Gastroesophageal sphincter (tissue), 3 donors: ENCODE measurements around the gene SYTL3.

Experiments used
- CTCF ChIP-seq, 4 experiments: fragments of 200-600 bp in 2 of 4; fragments of 450-650 bp in 2 of 4; sonication (generic) in 1 of 4; IDR thresholded peaks; one replicate each; pipeline ENCODE4 v1.5.1; 2017 to 2019; ENCODE audit warnings: antibody characterized with exemption in 4 of 4, mild to moderate bottlenecking in 2 of 4, moderate library complexity in 2 of 4
- EP300 ChIP-seq: sonication (generic); formaldehyde crosslinking; IDR thresholded peaks from one replicate; pipeline ENCODE4 v1.6.1; 2017; ENCODE audit warnings: antibody characterized with exemption, mild to moderate bottlenecking
- POLR2A ChIP-seq, 2 donors: fragments of 450-650 bp; IDR thresholded peaks; one replicate each; pipeline ENCODE4 v1.6.1; 2017; ENCODE audit warnings: antibody characterized with exemption in 2 of 2, mild to moderate bottlenecking in 2 of 2, moderate library complexity in 1 of 2
- POLR2AphosphoS5 ChIP-seq: sonication (generic); formaldehyde crosslinking; IDR thresholded peaks from one replicate; pipeline ENCODE4 v1.6.1; 2017; ENCODE audit warnings: antibody characterized with exemption

DNA sequence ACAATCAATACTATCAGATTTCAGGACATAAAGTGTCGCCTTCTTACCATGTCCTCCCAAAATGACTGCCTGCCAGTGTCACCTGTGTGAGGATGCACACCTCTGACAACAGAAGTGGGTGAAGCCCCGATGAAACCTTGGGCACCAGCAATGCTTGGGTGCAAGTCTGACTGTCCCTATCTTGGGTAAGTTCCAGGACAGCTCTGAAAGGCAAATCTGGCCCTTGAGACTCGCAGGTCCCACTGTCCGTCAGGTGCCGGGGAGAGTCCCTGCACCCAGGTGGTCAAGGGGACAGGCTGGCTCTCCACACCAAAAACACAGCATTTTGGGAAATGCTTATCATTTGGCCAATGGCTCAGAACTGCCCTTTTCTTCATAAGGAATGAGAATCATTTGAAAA lies 126.0 kb downstream of the SYTL3 start:
- no peak for TF ChIP-seq CTCF (IDR thresholded peaks at IDR 0.05)
- no peak for TF ChIP-seq EP300
- no peak for TF ChIP-seq POLR2AphosphoS5
- TF ChIP-seq POLR2A (IDR thresholded peaks at IDR 0.05): no peak
